Measurements from ENCODE around the gene PAK1. TPM values are rescaled to one million over a fixed set of nuclear protein-coding genes. Genes with fewer than 3 reads are reported as not detected.

The PAK1 gene
- polyA plus RNA-seq, 4 donors, result 35.0 to 64.0 (median 55.2) TPM

DNA sequence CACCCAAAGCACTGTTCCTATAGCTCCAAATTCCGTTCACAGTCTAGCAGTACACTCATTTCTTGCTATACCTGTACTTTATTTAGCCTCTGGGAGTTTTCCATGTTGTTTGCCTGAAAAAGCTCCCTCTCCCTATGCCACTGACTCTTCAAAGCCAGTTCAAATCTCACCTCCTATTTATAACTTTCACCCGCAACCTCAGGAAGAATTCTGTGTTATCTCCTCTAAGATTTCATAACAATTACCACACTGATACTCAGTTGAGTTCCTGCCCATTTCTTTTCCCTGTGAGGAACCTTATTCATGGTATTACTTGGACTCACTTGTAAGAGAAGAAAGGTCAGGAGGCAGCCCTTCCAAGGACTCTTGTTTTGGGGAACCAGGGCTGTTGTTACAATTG lies 197.6 kb downstream of the PAK1 start:
- H3K36me3 ChIP-seq (ENCODE audit: control insufficient read depth in 3 of 3, insufficient read depth in 2 of 3, low read depth in 1 of 3, low read length in 3 of 3), result no peaks in the 10 kb centered on the region
- FAIRE-seq, result no peak
- 70 to 88% (median 87%) methylated on average over 2 of the region's 2 CpGs for WGBS, 3 donors
- H3K27ac ChIP-seq (ENCODE audit: low read depth in 1 of 3, low read length in 2 of 3), result no peak overlapping the region
- H3K27me3 ChIP-seq (ENCODE audit: control insufficient read depth in 3 of 3, insufficient read depth in 3 of 3, low read length in 3 of 3), result peaks cover 0 to 2% (median 0%) of the 10 kb centered on the region in 3 donors
- no peak overlapping the region for H3K4me3 ChIP-seq (ENCODE audit: low read depth in 1 of 3, low read length in 3 of 3)
- H3K9me3 ChIP-seq (ENCODE audit: control insufficient read depth in 2 of 2, insufficient read depth in 1 of 2, low read depth in 1 of 2, low read length in 1 of 2), result no peaks in the 10 kb centered on the region
- DNase-seq, result no peak
- H3K4me1 ChIP-seq (ENCODE audit: control insufficient read depth in 3 of 3, insufficient read depth in 2 of 3, low read depth in 1 of 3, low read length in 2 of 3), result no peaks in the 10 kb centered on the region

Other genes starting within 250 kb of the PAK1 start
- gene GDPD4, start 172.4 kb downstream of the PAK1 start, polyA plus RNA-seq, result 1 to 10 TPM in 2 of 4 donors, not detected in 2; 2.2 to 4.5 TPM
- 10 to 100 TPM in 3 of 4 donors, 1 to 10 TPM in 1; 9.8 to 23.5 (median 16.4) TPM for gene AQP11, start 115.9 kb upstream of the PAK1 start, polyA plus RNA-seq
- gene CLNS1A, start 163.7 kb upstream of the PAK1 start, polyA plus RNA-seq, result 100 to 1,000 TPM in 2 of 4 donors, 10 to 100 TPM in 2; 64.6 to 188 (median 90.9) TPM